WI38 (cell line): ENCODE measurements around the gene CIITA.

ENCODE experiments used
- H3K4me3 ChIP-seq: 2 replicates; pipeline ENCODE4 v1.5.1; 2011; ENCODE audit warnings: low read depth, mild to moderate bottlenecking, control low read depth, low read length
- CTCF ChIP-seq: IDR thresholded peaks from 2 replicates; pipeline ENCODE4 v1.5.1; 2012; ENCODE audit warnings: low read depth, mild to moderate bottlenecking, control low read depth, low read length

The CIITA gene

GRCh38 chr16:10941127-10941933 lies 64.3 kb downstream of the CIITA start:
- peak overlapping the region; percentile 82 for H3K4me3 ChIP-seq
- no peak for TF ChIP-seq CTCF

- H3K4me3 ChIP-seq, result peak overlapping the region; percentile 82
Measured at GRCh38 chr16:10941935-10942351, 64.9 kb downstream of the CIITA start.

- peak within 1 kb of the TSS; percentile 82 for H3K4me3 ChIP-seq
- no peak for TF ChIP-seq CTCF
Measured at GRCh38 chr16:10942352-10943063, 65.5 kb downstream of the CIITA start, which contains the start of gene DEXI. Gene DEXI, minus strand, starts transcription at chr16:10942468. Its CDS starts 463 bp downstream, at chr16:10942005.

- TF ChIP-seq CTCF, result no peak
- H3K4me3 ChIP-seq, result no peak overlapping the region; the same call in 1 of the 2 replicates
Measured at GRCh38 chr16:10943064-10943353, 66.0 kb downstream of the CIITA start.

- H3K4me3 ChIP-seq, result peak within 1 kb of the TSS; percentile 88
- no peak for TF ChIP-seq CTCF
Measured at GRCh38 chr16:10944249-10945064, 67.5 kb downstream of the CIITA start, which contains the start of gene CLEC16A. Gene CLEC16A, plus strand, starts transcription at chr16:10944564. Its CDS starts 154 bp downstream, at chr16:10944718.

GRCh38 chr16:10945065-10945787 lies 68.2 kb downstream of the CIITA start:
- no peak for TF ChIP-seq CTCF
- H3K4me3 ChIP-seq, result peak overlapping the region; percentile 88

- peak overlapping the region; percentile 26; the same call in 1 of the 2 replicates for H3K4me3 ChIP-seq
Measured at GRCh38 chr16:10946308-10946707, 69.3 kb downstream of the CIITA start.

More at GRCh38 chr16:10946308-10946707, 69.3 kb downstream of the CIITA start:
- no peak for TF ChIP-seq CTCF
